DND-41 (cell line): ENCODE data around the gene ARMH3.

ENCODE experiments used
- CTCF ChIP-seq: IDR thresholded peaks from 2 replicates; pipeline ENCODE4 v1.5.1; 2012; ENCODE audit warnings: borderline replicate concordance, low read length, moderate library complexity, mild to moderate bottlenecking; ENCODE audit not compliant: poor library complexity, severe bottlenecking; ENCODE audit errors: extremely low read depth
- EZH2 ChIP-seq: IDR thresholded peaks from 3 replicates; pipeline ENCODE4 v1.6.1; 2012; ENCODE audit warnings: borderline replicate concordance, low read depth, mild to moderate bottlenecking, moderate library complexity, low read length, inconsistent platforms; ENCODE audit not compliant: severe bottlenecking

DNA sequence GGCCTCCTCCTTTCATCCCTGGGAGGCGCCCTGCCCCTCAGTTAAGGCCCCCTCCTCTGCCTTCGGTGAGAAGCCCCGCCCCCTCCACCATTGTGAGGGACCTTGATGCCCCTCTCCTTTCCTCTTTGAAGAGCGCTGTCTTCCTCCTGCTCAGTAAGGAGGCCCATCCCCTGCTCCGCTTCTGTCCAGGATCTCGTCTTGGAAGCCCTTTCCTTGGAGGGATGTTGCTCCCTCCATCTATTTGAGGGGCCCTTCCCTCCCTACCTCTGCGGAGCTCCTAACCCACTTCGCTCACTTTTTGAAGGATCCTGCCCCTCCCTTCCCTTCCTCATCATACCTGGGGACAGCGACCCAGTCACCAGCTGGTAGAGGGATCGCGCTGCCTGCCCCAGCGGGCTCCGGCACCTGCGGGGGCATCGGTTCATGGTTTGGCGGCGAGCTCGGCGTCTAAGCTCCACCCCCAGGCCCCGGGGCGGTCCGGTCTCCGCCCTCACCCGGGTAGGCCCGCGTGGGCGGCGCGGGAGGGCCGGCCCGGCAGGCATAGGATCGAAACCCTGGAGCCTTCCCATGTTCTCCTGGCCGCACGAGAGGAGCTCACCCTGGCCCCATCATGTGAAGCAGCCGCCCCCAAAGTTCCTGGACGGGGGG lies 216.4 kb downstream of the ARMH3 start:
- no peak for TF ChIP-seq CTCF
- no peak for TF ChIP-seq EZH2
